ENCODE data around the gene PLD5.
"Not testable (repeated sequence)": the region's sequence is repeated elsewhere in the genome, so short reads cannot be mapped to it uniquely, and the experiment has no call there.

PLD5 gene

DNA sequence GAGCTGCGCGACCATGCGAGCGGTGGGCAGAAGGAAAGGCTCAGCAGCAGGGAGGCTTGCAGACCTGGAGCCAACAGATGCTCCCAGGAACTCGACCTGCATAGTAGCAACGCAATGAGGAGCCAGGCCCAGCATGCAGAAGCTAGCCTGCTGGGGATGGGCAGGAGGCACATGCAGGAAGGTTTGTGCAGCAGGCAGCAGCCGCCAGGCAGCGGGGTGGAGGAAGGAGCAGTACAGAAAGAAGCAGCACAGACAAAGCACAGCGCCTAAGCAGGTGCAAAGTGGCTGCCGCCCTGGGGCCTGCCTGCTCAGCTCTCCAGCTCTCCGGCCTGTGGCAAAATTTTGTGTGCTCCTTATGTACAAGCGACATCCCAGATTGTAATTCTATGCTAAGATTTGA lies 312.1 kb downstream of the PLD5 start:
- no peak for DNase-seq (ENCODE audit: low read depth, low spot score)

GRCh38 chr1:242211254-242212022 lies 313.1 kb downstream of the PLD5 start:
- DNase-seq (ENCODE audit: low read depth, low spot score), result no peak

- not testable (repeated sequence) for DNase-seq (ENCODE audit: low read depth, low spot score)
These were observed 314.2 kb downstream of the PLD5 start for GRCh38 chr1:242210316-242210715.

GRCh38 chr1:242209063-242209462 lies 315.4 kb downstream of the PLD5 start:
- DNase-seq (ENCODE audit: low read depth, low spot score), result no peak

- no peak for DNase-seq (ENCODE audit: low read depth, low spot score)
These were observed 316.5 kb downstream of the PLD5 start for GRCh38 chr1:242208021-242208420.

GRCh38 chr1:242206994-242207393 lies 317.5 kb downstream of the PLD5 start:
- no peak for DNase-seq (ENCODE audit: low read depth, low spot score)

DNA sequence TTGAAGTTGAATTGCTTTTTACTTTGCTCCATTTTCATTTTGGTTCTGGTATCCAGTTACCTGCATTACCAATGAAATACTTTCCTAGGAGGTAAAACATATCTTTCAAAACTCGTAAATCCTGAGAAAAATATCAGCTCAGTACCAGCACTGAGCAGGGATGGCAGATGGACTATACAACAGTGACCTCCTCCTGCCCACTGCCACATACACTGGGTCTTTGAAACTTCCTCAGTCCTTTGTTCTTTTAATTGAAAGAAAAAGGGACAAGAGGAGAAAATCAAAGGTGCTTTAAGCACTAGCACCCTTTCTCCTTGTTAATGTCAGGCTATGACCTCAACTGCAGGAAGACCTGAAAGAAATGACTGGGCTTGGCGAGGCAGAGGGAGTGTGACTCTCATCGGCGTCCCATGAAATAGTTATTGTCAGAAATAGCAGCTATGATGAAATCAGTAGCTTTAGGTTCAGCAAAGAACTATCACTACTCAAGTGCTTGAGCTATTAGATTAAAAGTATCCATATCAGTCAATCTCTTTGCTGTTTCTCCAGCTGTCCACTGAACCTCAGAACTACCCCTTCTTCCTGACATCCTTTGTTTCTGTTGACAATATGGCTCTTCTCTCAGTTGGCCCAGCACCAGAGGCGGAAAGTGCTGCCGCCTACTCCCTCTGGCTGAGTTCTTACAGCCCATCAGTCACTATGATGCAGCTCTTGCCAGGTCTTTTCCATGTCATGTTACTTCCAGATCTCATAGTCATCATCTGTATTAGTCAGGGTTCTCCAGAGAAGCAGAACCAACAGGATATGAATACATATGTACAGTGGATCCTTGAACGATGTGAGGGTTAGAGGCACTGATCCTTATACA lies 318.6 kb downstream of the PLD5 start:
- no peak for DNase-seq (ENCODE audit: low read depth, low spot score)

- DNase-seq (ENCODE audit: low read depth, low spot score), result no peak
These were observed 321.2 kb downstream of the PLD5 start for GRCh38 chr1:242203262-242203661.

- DNase-seq (ENCODE audit: low read depth, low spot score), result no peak
These were observed 323.4 kb downstream of the PLD5 start for GRCh38 chr1:242201090-242201489.

DNA sequence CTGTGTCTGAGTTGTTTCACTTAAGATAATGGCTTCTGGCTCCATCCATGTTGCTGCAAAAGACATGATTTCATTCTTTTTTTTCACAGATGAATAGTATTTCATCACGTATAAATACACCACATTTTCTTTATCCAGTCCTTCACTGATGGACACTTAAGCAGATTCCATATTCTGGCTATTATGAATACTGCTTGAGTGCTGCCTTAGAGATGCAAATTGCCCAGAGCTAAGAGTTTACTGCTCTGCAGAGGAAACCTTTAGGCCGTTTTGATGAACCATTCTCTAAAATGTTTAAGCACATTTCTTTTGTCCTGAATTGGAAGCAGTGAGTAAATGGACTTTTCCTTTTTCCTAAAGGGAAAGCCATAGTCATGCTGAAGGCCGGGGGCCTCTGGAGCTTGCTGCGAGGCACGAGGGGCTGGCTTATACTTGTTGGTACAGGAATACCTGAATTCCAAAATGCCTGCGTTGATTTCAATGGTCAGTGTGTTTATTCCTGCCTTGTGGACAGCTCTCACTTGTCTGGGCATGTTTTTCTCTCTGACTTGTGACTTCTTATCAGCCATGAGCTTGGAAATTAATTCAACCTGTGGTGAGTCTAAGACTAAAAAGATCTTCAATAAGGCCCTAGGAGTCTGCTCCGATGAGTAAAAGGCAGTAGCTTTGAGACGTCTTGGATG lies 324.6 kb downstream of the PLD5 start:
- DNase-seq (ENCODE audit: low read depth, low spot score), result no peak

DNA sequence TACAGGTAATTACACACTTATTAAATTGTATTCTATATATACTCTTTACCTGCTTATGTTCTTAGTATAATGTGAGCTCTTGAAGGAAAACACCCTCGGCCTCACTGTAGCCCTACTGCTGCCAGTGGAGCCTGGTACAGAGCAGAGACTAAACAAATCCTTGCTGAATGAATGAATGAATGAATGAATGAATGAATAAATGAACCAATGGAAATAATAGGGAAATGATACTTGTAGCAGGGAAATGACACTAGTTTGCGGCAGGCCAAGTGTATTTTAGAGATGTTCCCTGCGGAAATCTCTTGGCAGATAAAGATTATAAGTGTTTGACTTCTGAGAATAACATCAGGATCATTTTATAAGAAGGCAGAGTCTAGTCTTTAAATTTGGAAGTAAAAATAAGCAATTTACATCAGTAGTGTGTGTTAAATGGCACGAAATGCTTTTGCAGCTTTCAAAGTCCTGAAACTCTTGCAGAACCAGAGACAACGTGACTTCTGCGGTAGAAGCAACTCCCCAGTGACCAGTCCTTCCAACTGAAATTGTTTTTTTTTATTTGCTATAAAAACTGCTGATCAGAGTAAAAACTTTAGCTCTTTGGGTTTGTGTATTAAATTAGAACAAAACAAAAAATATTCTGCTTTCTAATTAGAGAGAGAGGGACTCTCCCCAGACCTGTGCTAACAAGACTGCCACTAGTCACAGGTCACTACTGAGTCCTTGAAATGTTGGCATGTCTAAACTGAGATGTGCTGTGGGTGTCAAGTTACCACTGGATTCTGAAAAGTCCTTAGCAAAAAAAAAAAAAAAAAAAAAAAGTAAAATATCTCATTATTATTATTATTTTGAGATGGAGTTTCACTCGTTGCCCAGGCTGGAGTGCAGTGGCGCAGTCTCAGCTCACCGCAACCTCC lies 326.3 kb downstream of the PLD5 start:
- DNase-seq (ENCODE audit: low read depth, low spot score), result no peak

- no peak for DNase-seq (ENCODE audit: low read depth, low spot score)
These were observed 327.6 kb downstream of the PLD5 start for GRCh38 chr1:242196914-242197313.

DNA sequence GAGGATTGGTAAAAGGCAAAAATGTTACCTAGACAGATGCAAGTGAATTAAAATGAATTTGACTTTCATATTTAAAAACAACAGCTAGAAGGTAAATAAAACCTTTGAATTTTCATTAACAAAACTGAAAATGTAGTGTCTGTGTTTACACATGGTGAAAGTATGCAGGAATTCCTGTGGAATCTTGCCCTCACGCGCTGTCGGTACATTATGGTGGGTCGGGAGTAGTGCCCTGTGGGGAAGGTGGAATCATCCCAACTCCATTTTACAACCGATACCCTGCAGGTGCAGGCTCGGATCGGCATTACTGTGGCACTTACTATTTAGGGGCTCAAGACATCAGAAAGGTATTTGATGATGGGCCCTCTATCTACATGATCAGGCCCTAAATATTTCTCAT lies 328.4 kb downstream of the PLD5 start:
- DNase-seq (ENCODE audit: low read depth, low spot score), result no peak

GRCh38 chr1:242189591-242189990 lies 334.9 kb downstream of the PLD5 start:
- no peak for DNase-seq (ENCODE audit: low read depth, low spot score)

GRCh38 chr1:242187816-242188215 lies 336.7 kb downstream of the PLD5 start:
- no peak for DNase-seq (ENCODE audit: low read depth, low spot score)

GRCh38 chr1:242187171-242187570 lies 337.3 kb downstream of the PLD5 start:
- DNase-seq (ENCODE audit: low read depth, low spot score), result no peak

- DNase-seq (ENCODE audit: low read depth, low spot score), result no peak
These were observed 338.8 kb downstream of the PLD5 start for GRCh38 chr1:242185731-242186130.

- DNase-seq (ENCODE audit: low read depth, low spot score), result no peak
These were observed 339.5 kb downstream of the PLD5 start for GRCh38 chr1:242184955-242185354.

- DNase-seq (ENCODE audit: low read depth, low spot score), result not testable (repeated sequence)
These were observed 344.7 kb downstream of the PLD5 start for GRCh38 chr1:242179767-242180166.

GRCh38 chr1:242178924-242179708 lies 345.4 kb downstream of the PLD5 start:
- DNase-seq (ENCODE audit: low read depth, low spot score), result no peak
